ENCODE data around the gene PRKRIP1. TPM values are rescaled to one million over a fixed set of nuclear protein-coding genes. Genes with fewer than 3 reads are reported as not detected.

Gene PRKRIP1
- total and polyA plus RNA-seq, 8 donors, result 17.1 to 44.9 (median 40.3) TPM

DNA sequence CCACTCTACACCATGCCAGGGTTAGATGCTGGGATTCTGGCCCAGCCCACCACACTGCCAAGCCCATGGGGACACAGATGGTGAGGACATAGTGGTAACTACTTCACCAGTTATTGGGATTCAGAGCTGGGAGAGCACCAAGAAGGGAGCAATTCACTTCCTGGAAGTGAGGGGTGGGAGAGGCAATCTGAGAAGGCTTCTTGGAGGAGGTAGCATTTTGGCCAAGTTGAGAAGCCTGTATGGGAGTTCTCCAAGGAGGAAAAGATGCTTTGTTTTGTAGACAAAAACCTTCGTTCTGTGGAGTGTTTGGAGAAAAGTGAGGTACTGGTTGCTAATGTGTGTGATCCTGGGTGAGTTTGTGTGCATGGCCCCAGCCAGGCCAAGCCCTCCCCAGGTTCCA is 3.8 kb upstream of the PRKRIP1 start:
- Histone ChIP-seq H3K9me3 (no peaks in the 10 kb centered on the region), H3K27ac (no peak overlapping the region), H3K4me3 (no peak overlapping the region), H3K36me3 (peaks cover 0 to 27% of the 10 kb centered on the region in 2 donors), H3K27me3 (no peaks in the 10 kb centered on the region), H3K4me1 (peaks cover 5 to 14% of the 10 kb centered on the region in 2 donors)
- intact Hi-C loops (cut with DNase I), result no loop called here
- DNase-seq (no peak), ATAC-seq (no peak)
- TF ChIP-seq, protein P1, sequence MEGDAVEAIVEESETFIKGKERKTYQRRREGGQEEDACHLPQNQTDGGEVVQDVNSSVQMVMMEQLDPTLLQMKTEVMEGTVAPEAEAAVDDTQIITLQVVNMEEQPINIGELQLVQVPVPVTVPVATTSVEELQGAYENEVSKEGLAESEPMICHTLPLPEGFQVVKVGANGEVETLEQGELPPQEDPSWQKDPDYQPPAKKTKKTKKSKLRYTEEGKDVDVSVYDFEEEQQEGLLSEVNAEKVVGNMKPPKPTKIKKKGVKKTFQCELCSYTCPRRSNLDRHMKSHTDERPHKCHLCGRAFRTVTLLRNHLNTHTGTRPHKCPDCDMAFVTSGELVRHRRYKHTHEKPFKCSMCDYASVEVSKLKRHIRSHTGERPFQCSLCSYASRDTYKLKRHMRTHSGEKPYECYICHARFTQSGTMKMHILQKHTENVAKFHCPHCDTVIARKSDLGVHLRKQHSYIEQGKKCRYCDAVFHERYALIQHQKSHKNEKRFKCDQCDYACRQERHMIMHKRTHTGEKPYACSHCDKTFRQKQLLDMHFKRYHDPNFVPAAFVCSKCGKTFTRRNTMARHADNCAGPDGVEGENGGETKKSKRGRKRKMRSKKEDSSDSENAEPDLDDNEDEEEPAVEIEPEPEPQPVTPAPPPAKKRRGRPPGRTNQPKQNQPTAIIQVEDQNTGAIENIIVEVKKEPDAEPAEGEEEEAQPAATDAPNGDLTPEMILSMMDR (IDR thresholded peaks at IDR 0.05), result no peak

- Histone ChIP-seq H3K27me3 (no peaks in the 10 kb centered on the region), H3K4me3 (no peak overlapping the region), H3K36me3 (peaks cover 0 to 26% of the 10 kb centered on the region in 2 donors), H3K9me3 (no peaks in the 10 kb centered on the region), H3K4me1 (peaks cover 6 to 16% of the 10 kb centered on the region in 2 donors), H3K27ac (no peak overlapping the region)
- no peak for ATAC-seq
- DNase-seq, result no peak
- intact Hi-C loops (cut with DNase I), result no loop called here
- TF ChIP-seq, protein P1 (IDR thresholded peaks at IDR 0.05), result no peak
These were observed 2.7 kb upstream of the PRKRIP1 start for GRCh38 chr7:102393467-102393866.

GRCh38 chr7:102395592-102395872 is 631 bp upstream of the PRKRIP1 start:
- ATAC-seq, result peak; percentile 14
- Histone ChIP-seq H3K27me3 (no peaks in the 10 kb centered on the region), H3K27ac (peak overlapping the region; percentile 84 to 86), H3K9me3 (no peaks in the 10 kb centered on the region), H3K36me3 (peaks cover 0 to 35% of the 10 kb centered on the region in 2 donors), H3K4me1 (peaks cover 6 to 16% of the 10 kb centered on the region in 2 donors), H3K4me3 (peak overlapping the region; percentile 94 to 95)
- TF ChIP-seq, protein P1 (IDR thresholded peaks at IDR 0.05), result no peak
- intact Hi-C loops (cut with DNase I), result no loop called here
- no peak for DNase-seq

- H3K4me3 ChIP-seq, result peak overlapping the region; percentile 94 to 95
- no peak for DNase-seq
- peak; percentile 4 for ATAC-seq
- peaks cover 6 to 16% of the 10 kb centered on the region in 2 donors for H3K4me1 ChIP-seq
- peaks cover 0 to 46% of the 10 kb centered on the region in 2 donors for H3K36me3 ChIP-seq
- H3K27me3 ChIP-seq, result no peaks in the 10 kb centered on the region
- intact Hi-C loops (cut with DNase I), result no loop called here
- peak overlapping the region; percentile 84 to 86 for H3K27ac ChIP-seq
- no peaks in the 10 kb centered on the region for H3K9me3 ChIP-seq
- TF ChIP-seq, protein P1 (IDR thresholded peaks at IDR 0.05), result no peak
These were observed 502 bp downstream of the PRKRIP1 start for GRCh38 chr7:102396710-102397019.

DNA sequence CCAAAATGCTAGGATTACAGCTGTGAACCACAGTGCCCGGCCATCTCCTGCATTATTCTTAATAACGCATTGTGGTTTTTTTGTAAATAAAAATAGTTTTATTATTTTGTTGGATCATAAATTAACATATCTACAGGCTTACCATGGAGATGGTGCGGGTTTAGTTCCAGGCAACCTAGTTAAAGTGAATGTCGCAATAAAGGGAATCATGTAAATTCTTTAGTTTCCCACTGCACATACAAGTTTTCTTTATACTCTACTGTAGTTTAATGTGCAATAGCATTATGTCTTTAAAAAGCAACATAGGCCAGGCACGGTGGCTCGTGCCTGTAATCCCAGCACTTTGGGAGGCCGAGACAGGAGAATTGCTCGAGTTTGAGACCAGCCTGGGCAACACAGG is 2.4 kb downstream of the PRKRIP1 start:
- Histone ChIP-seq H3K27me3 (no peaks in the 10 kb centered on the region), H3K4me1 (peaks cover 6 to 16% of the 10 kb centered on the region in 2 donors), H3K4me3 (no peak overlapping the region), H3K9me3 (no peaks in the 10 kb centered on the region), H3K27ac (no peak overlapping the region), H3K36me3 (peaks cover 0 to 58% of the 10 kb centered on the region in 2 donors)
- no peak for ATAC-seq
- intact Hi-C loops (cut with DNase I), result no loop called here
- no peak for DNase-seq
- TF ChIP-seq, protein P1 (IDR thresholded peaks at IDR 0.05), result no peak

Measured in left lung (tissue), 10 donors.